WTC11 (cell line): ENCODE results near the gene TCF7L2. TPM values are rescaled to one million over a fixed set of nuclear protein-coding genes. Genes with fewer than 3 reads are reported as not detected.

ENCODE experiments used
- ATAC-seq: fragments of 200-7000 bp; cut with Tn5 transposase; 2 replicates; pipeline ENCODE4 v1.10.0; 2021; ENCODE audit warnings: mild to moderate bottlenecking, moderate library complexity
- CTCF ChIA-PET: fragments of 300-600 bp; sonication (Branson Sonifier 250); formaldehyde crosslinking; loops from one replicate; lab custom pipeline; 2021; ENCODE audit warnings: antibody characterized with exemption; lab: Charles Lee
- POLR2A ChIA-PET: fragments of 350-600 bp; sonication (Branson Sonifier 250); formaldehyde crosslinking; loops from one replicate; lab custom pipeline; 2021; ENCODE audit warnings: antibody characterized with exemption; lab: Charles Lee
- DNase-seq: peaks from one replicate; pipeline ENCODE4 v3.0.0; 2021; ENCODE audit warnings: low spot score
- H3K27ac Mint-ChIP-seq: 2 replicates; pipeline ENCODE4 v1.8.0; 2021; ENCODE audit warnings: mixed read lengths
- H3K27me3 Mint-ChIP-seq: 2 replicates; pipeline ENCODE4 v1.8.0; 2021; ENCODE audit warnings: low read depth, mild to moderate bottlenecking, moderate library complexity, mixed read lengths
- H3K36me3 Mint-ChIP-seq: 2 replicates; pipeline ENCODE4 v1.8.0; 2021; ENCODE audit warnings: mixed read lengths
- H3K4me1 Mint-ChIP-seq: 2 replicates; pipeline ENCODE4 v1.8.0; 2022; ENCODE audit warnings: mixed read lengths
- H3K4me3 Mint-ChIP-seq: 2 replicates; pipeline ENCODE4 v1.8.0; 2021; ENCODE audit warnings: mild to moderate bottlenecking, moderate library complexity, mixed read lengths
- H3K9me3 Mint-ChIP-seq: 2 replicates; pipeline ENCODE4 v1.8.0; 2021; ENCODE audit warnings: mixed read lengths
- CBFB ChIP-seq: sonication (generic); formaldehyde crosslinking; IDR thresholded peaks from 2 replicates; pipeline ENCODE4 v1.8.1; 2022; ENCODE audit warnings: mild to moderate bottlenecking, low read depth, missing genetic modification reagents
- ELF4 ChIP-seq: sonication (generic); formaldehyde crosslinking; IDR thresholded peaks from 2 replicates; pipeline ENCODE4 v1.8.1; 2022; ENCODE audit warnings: low read depth, mild to moderate bottlenecking, moderate library complexity, missing genetic modification reagents
- EMX1 ChIP-seq: fragments of 250-450 bp; sonication (Bioruptor Pico); IDR thresholded peaks from 2 replicates; pipeline ENCODE4 v1.8.0; 2021; ENCODE audit warnings: mild to moderate bottlenecking
- ETV6 ChIP-seq: sonication (generic); formaldehyde crosslinking; IDR thresholded peaks from 2 replicates; pipeline ENCODE4 v1.8.1; 2022; ENCODE audit warnings: mild to moderate bottlenecking, missing genetic modification reagents
- FOXK1 ChIP-seq: sonication (generic); formaldehyde crosslinking; IDR thresholded peaks from 2 replicates; pipeline ENCODE4 v1.8.0; 2022; ENCODE audit warnings: mild to moderate bottlenecking, moderate library complexity, missing genetic modification reagents
- GRHL2 ChIP-seq: fragments of 250-450 bp; sonication (Bioruptor Pico); IDR thresholded peaks from 2 replicates; pipeline ENCODE4 v1.8.0; 2022; ENCODE audit warnings: mild to moderate bottlenecking, moderate library complexity; ENCODE audit not compliant: insufficient replicate concordance, severe bottlenecking
- KAT7 ChIP-seq: sonication (generic); formaldehyde crosslinking; IDR thresholded peaks from 2 replicates; pipeline ENCODE4 v1.8.1; 2023; ENCODE audit warnings: missing genetic modification reagents, mild to moderate bottlenecking, borderline replicate concordance
- NR3C1 ChIP-seq: sonication (generic); formaldehyde crosslinking; conservative IDR thresholded peaks from 2 replicates; pipeline ENCODE4 v1.8.1; 2023; ENCODE audit warnings: low read depth, mild to moderate bottlenecking, missing genetic modification reagents
- RELA ChIP-seq: sonication (generic); formaldehyde crosslinking; IDR thresholded peaks from 2 replicates; pipeline ENCODE4 v1.8.1; 2022; ENCODE audit warnings: missing genetic modification reagents, mild to moderate bottlenecking, borderline replicate concordance
- SMAD4 ChIP-seq: sonication (generic); formaldehyde crosslinking; IDR thresholded peaks from 2 replicates; pipeline ENCODE4 v1.8.0; 2022; ENCODE audit warnings: mild to moderate bottlenecking, missing genetic modification reagents
- TEAD4 ChIP-seq: sonication (generic); formaldehyde crosslinking; IDR thresholded peaks from 2 replicates; pipeline ENCODE4 v1.8.0; 2022; ENCODE audit warnings: mild to moderate bottlenecking, missing genetic modification reagents
- ZNF121 ChIP-seq: sonication (generic); formaldehyde crosslinking; IDR thresholded peaks from 2 replicates; pipeline ENCODE4 v1.8.0; 2023; ENCODE audit warnings: missing genetic modification reagents
- ZNF263 ChIP-seq: sonication (generic); formaldehyde crosslinking; IDR thresholded peaks from 2 replicates; pipeline ENCODE4 v1.8.1; 2022; ENCODE audit warnings: low read depth, mild to moderate bottlenecking, moderate library complexity, missing genetic modification reagents
- ZNF416 ChIP-seq: fragments of 250-450 bp; sonication (Bioruptor Pico); IDR thresholded peaks from 2 replicates; pipeline ENCODE4 v1.9.0; 2021; ENCODE audit warnings: mild to moderate bottlenecking, inconsistent platforms
- total RNA-seq: library from RNA; stranded (reverse); gene quantifications from 3 replicates; pipeline ENCODE4 v1.2.3, GENCODE V29; 2021
- TF ChIP-seq, protein P1 (sequence below): sonication (generic); formaldehyde crosslinking; IDR thresholded peaks from 2 replicates; pipeline ENCODE4 v1.8.1; 2022; ENCODE audit warnings: mild to moderate bottlenecking, missing genetic modification reagents, moderate library complexity, borderline replicate concordance
- TF ChIP-seq, protein P2 (sequence below): sonication (generic); formaldehyde crosslinking; IDR thresholded peaks from 2 replicates; pipeline ENCODE4 v1.8.1; 2023; ENCODE audit warnings: mild to moderate bottlenecking, moderate library complexity, missing genetic modification reagents
- TF ChIP-seq, protein P3 (sequence below): sonication (generic); formaldehyde crosslinking; IDR thresholded peaks from 2 replicates; pipeline ENCODE4 v1.8.1; 2023; ENCODE audit warnings: mild to moderate bottlenecking, missing genetic modification reagents, borderline replicate concordance
- TF ChIP-seq, protein P4 (sequence below): sonication (generic); formaldehyde crosslinking; IDR thresholded peaks from 2 replicates; pipeline ENCODE4 v1.8.1; 2022; ENCODE audit warnings: low read depth, missing genetic modification reagents, borderline replicate concordance
- TF ChIP-seq, protein P5 (sequence below): sonication (generic); formaldehyde crosslinking; IDR thresholded peaks from 2 replicates; pipeline ENCODE4 v1.8.0; 2022; ENCODE audit warnings: missing genetic modification reagents

Gene TCF7L2
- total RNA-seq, 1 experiment from 2014 or later: 44.5 TPM

DNA sequence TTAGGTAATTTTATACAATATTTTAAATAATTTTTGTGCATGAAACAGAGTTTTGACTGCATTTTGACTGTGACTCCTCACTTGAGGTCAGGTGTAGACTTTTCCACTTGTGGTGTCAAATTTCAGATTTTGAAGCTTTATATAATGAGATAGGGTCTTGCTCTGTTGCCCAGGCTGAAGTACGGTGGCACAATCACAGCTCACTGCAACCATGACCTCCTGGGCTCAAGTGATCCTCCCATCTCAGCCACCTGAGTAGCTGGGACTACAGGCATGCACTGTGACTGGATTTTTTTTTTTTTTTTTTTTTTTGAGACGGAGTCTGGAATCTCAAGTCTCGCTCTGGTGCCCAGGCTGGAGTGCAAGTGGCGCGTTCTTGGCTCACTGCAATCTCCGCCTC, 74.9 kb downstream of the TCF7L2 start:
- peaks cover 65% of the 10 kb centered on the region for H3K4me1 Mint-ChIP-seq
- POLR2A ChIA-PET: no interaction called here

DNA sequence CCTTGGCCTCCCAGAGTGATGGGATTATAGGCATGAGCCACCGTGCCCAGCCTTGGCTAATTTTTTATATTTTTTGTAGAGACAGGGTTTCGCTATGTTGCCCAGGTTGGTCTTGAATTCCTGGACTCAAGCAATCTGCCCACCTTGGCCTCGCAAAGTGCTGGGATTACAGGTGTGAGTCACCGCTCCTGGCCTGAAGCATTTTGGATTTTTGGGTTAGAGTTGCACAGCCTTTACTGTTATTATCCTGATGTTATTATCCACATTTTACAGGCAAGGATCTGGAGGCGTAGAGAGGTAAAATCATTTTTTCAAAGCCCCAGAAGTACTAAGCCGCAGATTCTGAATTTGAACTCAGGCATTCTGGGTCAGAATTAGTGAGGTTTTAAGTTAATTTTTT, 75.4 kb downstream of the TCF7L2 start:
- no peak overlapping the region for H3K4me3 Mint-ChIP-seq
- H3K9me3 Mint-ChIP-seq: no peaks in the 10 kb centered on the region
- no peaks in the 10 kb centered on the region for H3K27me3 Mint-ChIP-seq
- TF ChIP-seq EMX1 (CRISPR knock-in tag): no peak
- TF ChIP-seq, protein P1, sequence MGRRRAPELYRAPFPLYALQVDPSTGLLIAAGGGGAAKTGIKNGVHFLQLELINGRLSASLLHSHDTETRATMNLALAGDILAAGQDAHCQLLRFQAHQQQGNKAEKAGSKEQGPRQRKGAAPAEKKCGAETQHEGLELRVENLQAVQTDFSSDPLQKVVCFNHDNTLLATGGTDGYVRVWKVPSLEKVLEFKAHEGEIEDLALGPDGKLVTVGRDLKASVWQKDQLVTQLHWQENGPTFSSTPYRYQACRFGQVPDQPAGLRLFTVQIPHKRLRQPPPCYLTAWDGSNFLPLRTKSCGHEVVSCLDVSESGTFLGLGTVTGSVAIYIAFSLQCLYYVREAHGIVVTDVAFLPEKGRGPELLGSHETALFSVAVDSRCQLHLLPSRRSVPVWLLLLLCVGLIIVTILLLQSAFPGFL: no peak
- TF ChIP-seq, protein P2, sequence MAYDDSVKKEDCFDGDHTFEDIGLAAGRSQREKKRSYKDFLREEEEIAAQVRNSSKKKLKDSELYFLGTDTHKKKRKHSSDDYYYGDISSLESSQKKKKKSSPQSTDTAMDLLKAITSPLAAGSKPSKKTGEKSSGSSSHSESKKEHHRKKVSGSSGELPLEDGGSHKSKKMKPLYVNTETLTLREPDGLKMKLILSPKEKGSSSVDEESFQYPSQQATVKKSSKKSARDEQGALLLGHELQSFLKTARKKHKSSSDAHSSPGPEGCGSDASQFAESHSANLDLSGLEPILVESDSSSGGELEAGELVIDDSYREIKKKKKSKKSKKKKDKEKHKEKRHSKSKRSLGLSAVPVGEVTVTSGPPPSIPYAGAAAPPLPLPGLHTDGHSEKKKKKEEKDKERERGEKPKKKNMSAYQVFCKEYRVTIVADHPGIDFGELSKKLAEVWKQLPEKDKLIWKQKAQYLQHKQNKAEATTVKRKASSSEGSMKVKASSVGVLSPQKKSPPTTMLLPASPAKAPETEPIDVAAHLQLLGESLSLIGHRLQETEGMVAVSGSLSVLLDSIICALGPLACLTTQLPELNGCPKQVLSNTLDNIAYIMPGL (CRISPR knock-in tag): no peak
- no peak for TF ChIP-seq SMAD4 (CRISPR knock-in tag)
- no peak for TF ChIP-seq TEAD4 (CRISPR knock-in tag)
- no peak for TF ChIP-seq CBFB
- TF ChIP-seq ELF4 (CRISPR knock-in tag): no peak
- TF ChIP-seq ZNF263: no peak
- TF ChIP-seq NR3C1: no peak
- TF ChIP-seq, all 79 proteins: peak for 0
- POLR2A ChIA-PET: no interaction called here
- ATAC-seq (no peak), DNase-seq (no peak)
- Mint-ChIP-seq H3K36me3 (peaks cover 8% of the 10 kb centered on the region), H3K4me1 (peaks cover 65% of the 10 kb centered on the region), H3K27ac (peak overlapping the region; percentile 81; the same call in 1 of the 2 replicates)
- CTCF ChIA-PET: no interaction called here

More for the DNA sequence above, 74.9 kb downstream of the TCF7L2 start:
- Mint-ChIP-seq H3K27me3 (no peaks in the 10 kb centered on the region), H3K9me3 (no peaks in the 10 kb centered on the region), H3K4me3 (no peak overlapping the region), H3K36me3 (peaks cover 5% of the 10 kb centered on the region), H3K27ac (no peak overlapping the region)
- CTCF ChIA-PET: no interaction called here
- ATAC-seq (no peak), DNase-seq (no peak)
- TF ChIP-seq, protein P2 (CRISPR knock-in tag): no peak
- peak; percentile 95 for TF ChIP-seq ZNF121 (CRISPR knock-in tag)
- TF ChIP-seq, protein P3, sequence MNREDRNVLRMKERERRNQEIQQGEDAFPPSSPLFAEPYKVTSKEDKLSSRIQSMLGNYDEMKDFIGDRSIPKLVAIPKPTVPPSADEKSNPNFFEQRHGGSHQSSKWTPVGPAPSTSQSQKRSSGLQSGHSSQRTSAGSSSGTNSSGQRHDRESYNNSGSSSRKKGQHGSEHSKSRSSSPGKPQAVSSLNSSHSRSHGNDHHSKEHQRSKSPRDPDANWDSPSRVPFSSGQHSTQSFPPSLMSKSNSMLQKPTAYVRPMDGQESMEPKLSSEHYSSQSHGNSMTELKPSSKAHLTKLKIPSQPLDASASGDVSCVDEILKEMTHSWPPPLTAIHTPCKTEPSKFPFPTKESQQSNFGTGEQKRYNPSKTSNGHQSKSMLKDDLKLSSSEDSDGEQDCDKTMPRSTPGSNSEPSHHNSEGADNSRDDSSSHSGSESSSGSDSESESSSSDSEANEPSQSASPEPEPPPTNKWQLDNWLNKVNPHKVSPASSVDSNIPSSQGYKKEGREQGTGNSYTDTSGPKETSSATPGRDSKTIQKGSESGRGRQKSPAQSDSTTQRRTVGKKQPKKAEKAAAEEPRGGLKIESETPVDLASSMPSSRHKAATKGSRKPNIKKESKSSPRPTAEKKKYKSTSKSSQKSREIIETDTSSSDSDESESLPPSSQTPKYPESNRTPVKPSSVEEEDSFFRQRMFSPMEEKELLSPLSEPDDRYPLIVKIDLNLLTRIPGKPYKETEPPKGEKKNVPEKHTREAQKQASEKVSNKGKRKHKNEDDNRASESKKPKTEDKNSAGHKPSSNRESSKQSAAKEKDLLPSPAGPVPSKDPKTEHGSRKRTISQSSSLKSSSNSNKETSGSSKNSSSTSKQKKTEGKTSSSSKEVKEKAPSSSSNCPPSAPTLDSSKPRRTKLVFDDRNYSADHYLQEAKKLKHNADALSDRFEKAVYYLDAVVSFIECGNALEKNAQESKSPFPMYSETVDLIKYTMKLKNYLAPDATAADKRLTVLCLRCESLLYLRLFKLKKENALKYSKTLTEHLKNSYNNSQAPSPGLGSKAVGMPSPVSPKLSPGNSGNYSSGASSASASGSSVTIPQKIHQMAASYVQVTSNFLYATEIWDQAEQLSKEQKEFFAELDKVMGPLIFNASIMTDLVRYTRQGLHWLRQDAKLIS (CRISPR knock-in tag): no peak

DNA sequence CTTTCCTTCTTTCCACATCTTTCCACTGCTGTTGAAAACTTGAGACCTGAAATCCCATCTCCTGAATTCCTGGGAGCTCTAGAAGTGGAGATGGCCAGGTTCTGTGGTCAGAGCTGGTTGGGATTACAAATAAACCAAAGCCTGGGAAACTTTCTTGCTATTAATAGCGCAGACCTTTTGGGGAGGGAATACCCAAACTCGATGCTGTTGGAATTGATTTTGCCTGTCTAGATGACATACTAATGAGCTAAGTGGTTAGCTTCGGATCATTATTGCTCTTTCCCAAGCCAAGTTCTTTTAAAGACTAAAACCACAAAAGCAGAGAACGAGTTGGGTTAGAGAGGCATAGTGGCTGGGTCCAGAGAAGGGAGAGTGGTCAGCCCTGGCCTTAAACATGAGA, 76.6 kb downstream of the TCF7L2 start:
- CTCF ChIA-PET: no interaction called here
- TF ChIP-seq, protein P4, sequence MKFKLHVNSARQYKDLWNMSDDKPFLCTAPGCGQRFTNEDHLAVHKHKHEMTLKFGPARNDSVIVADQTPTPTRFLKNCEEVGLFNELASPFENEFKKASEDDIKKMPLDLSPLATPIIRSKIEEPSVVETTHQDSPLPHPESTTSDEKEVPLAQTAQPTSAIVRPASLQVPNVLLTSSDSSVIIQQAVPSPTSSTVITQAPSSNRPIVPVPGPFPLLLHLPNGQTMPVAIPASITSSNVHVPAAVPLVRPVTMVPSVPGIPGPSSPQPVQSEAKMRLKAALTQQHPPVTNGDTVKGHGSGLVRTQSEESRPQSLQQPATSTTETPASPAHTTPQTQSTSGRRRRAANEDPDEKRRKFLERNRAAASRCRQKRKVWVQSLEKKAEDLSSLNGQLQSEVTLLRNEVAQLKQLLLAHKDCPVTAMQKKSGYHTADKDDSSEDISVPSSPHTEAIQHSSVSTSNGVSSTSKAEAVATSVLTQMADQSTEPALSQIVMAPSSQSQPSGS: no peak
- TF ChIP-seq, protein P5, sequence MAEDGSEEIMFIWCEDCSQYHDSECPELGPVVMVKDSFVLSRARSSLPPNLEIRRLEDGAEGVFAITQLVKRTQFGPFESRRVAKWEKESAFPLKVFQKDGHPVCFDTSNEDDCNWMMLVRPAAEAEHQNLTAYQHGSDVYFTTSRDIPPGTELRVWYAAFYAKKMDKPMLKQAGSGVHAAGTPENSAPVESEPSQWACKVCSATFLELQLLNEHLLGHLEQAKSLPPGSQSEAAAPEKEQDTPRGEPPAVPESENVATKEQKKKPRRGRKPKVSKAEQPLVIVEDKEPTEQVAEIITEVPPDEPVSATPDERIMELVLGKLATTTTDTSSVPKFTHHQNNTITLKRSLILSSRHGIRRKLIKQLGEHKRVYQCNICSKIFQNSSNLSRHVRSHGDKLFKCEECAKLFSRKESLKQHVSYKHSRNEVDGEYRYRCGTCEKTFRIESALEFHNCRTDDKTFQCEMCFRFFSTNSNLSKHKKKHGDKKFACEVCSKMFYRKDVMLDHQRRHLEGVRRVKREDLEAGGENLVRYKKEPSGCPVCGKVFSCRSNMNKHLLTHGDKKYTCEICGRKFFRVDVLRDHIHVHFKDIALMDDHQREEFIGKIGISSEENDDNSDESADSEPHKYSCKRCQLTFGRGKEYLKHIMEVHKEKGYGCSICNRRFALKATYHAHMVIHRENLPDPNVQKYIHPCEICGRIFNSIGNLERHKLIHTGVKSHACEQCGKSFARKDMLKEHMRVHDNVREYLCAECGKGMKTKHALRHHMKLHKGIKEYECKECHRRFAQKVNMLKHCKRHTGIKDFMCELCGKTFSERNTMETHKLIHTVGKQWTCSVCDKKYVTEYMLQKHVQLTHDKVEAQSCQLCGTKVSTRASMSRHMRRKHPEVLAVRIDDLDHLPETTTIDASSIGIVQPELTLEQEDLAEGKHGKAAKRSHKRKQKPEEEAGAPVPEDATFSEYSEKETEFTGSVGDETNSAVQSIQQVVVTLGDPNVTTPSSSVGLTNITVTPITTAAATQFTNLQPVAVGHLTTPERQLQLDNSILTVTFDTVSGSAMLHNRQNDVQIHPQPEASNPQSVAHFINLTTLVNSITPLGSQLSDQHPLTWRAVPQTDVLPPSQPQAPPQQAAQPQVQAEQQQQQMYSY (CRISPR knock-in tag): no peak
- TF ChIP-seq RELA (CRISPR knock-in tag): no peak
- TF ChIP-seq CBFB: no peak
- no peak for TF ChIP-seq KAT7 (CRISPR knock-in tag)
- no peak for TF ChIP-seq FOXK1 (CRISPR knock-in tag)
- TF ChIP-seq ETV6 (CRISPR knock-in tag): no peak
- TF ChIP-seq TEAD4 (CRISPR knock-in tag): no peak
- no peak for TF ChIP-seq ZNF416 (CRISPR knock-in tag)
- no peak for TF ChIP-seq GRHL2 (CRISPR knock-in tag)

More for the DNA sequence above, 76.6 kb downstream of the TCF7L2 start:
- POLR2A ChIA-PET: no interaction called here
- Mint-ChIP-seq H3K4me1 (peaks cover 63% of the 10 kb centered on the region), H3K36me3 (peaks cover 8% of the 10 kb centered on the region), H3K27me3 (no peaks in the 10 kb centered on the region), H3K9me3 (no peaks in the 10 kb centered on the region), H3K4me3 (no peak overlapping the region), H3K27ac (peak overlapping the region; percentile 91)
- ATAC-seq (no peak), DNase-seq (no peak)
